Measurements from ENCODE around the gene CTNND2. TPM values are rescaled to one million over a fixed set of nuclear protein-coding genes. Genes with fewer than 3 reads are reported as not detected.

CTNND2 gene
- total RNA-seq, 1 donor: 1.9 TPM

- TF ChIP-seq CTCF (IDR thresholded peaks at IDR 0.05; ENCODE audit: insufficient read depth, low read length): no peak
- no peak overlapping the region for H3K4me3 ChIP-seq (ENCODE audit: low read depth, low read length)
- DNase-seq (ENCODE audit: low read depth): no peak
Observed at GRCh38 chr5:10923310-10923709, 980.9 kb downstream of the CTNND2 start.

Small RNA genes lying within 50 kb of the gene (small RNA-seq; reads per million reads assigned to genes)
- gene RNU6-429P: not detected
